Measurements from ENCODE around the gene MRTFA.
"Not testable (repeated sequence)": the region's sequence is repeated elsewhere in the genome, so short reads cannot be mapped to it uniquely, and the experiment has no call there.

- TF ChIP-seq, protein P1, sequence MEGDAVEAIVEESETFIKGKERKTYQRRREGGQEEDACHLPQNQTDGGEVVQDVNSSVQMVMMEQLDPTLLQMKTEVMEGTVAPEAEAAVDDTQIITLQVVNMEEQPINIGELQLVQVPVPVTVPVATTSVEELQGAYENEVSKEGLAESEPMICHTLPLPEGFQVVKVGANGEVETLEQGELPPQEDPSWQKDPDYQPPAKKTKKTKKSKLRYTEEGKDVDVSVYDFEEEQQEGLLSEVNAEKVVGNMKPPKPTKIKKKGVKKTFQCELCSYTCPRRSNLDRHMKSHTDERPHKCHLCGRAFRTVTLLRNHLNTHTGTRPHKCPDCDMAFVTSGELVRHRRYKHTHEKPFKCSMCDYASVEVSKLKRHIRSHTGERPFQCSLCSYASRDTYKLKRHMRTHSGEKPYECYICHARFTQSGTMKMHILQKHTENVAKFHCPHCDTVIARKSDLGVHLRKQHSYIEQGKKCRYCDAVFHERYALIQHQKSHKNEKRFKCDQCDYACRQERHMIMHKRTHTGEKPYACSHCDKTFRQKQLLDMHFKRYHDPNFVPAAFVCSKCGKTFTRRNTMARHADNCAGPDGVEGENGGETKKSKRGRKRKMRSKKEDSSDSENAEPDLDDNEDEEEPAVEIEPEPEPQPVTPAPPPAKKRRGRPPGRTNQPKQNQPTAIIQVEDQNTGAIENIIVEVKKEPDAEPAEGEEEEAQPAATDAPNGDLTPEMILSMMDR (conservative IDR thresholded peaks at IDR 0.05; ENCODE audit: low read length) = not testable (repeated sequence)
- TF ChIP-seq EZH2phosphoT487 (IDR thresholded peaks at IDR 0.05; ENCODE audit: borderline replicate concordance, low read depth, low read length) = not testable (repeated sequence)
Measured at GRCh38 chr22:40536149-40536548, 100.4 kb downstream of the MRTFA start.
